K562 (cell line): ENCODE results near the gene DAPK1. TPM values are rescaled to one million over a fixed set of nuclear protein-coding genes. Genes with fewer than 3 reads are reported as not detected.
A peak's percentile ranks its signal among the peaks of the same experiment; 100 is the strongest.

Experiments
- ATAC-seq: fragments of 200-7000 bp; cut with Tn5 transposase; 3 replicates; pipeline ENCODE4 v1.9.1; 2020; ENCODE audit warnings: moderate library complexity
- BruUV-seq: library from RNA; stranded (reverse); fragments of 400-500 nt; replicated peaks from 2 replicates; lab custom pipeline; 2021; lab: Mats Ljungman, UMichigan
- CTCF ChIA-PET: fragments of 300-600 bp; formaldehyde crosslinking; extraction: SDS; loops from one replicate; lab custom pipeline; 2021; ENCODE audit warnings: low intra/inter-chr PET ratio; lab: Yijun Ruan, JAX
- POLR2A ChIA-PET: fragments of 300-600, 350-650 bp; sonication (Branson Sonifier 250); formaldehyde crosslinking; extraction: SDS; loops from one replicate; lab custom pipeline; 2021; ENCODE audit warnings: antibody characterized with exemption, inconsistent platforms; lab: Yijun Ruan, JAX
- DNase-seq, 4 experiments: peaks; one replicate each; pipeline versions ENCODE4 v3.0.0 to v3.0.0-alpha.2; 2011 to 2018; ENCODE audit warnings: low spot score in 3 of 4, mixed read lengths in 3 of 4; ENCODE audit errors: extremely low read depth in 1 of 4
- FAIRE-seq: peaks from 2 replicates; lab custom pipeline; 2011; peaks lifted over from hg19 to GRCh38; lab: Jason Lieb, UNC
- H2AFZ ChIP-seq: 2 replicates; pipeline ENCODE4 v1.6.0; 2011; ENCODE audit warnings: low read depth, low read length, control low read depth, inconsistent platforms
- H3K27ac ChIP-seq: fragments of 200-600 bp; 3 replicates; pipeline ENCODE4 v1.8.0; 2011; ENCODE audit warnings: low read depth, mild to moderate bottlenecking, control low read depth, inconsistent platforms, low read length, moderate library complexity, mixed read lengths; ENCODE audit errors: extremely low read depth
- H3K27me3 ChIP-seq, 2 experiments: fragments of 300-600 bp in 1 of 2; 2 replicates in 1 of 2; 3 replicates in 1 of 2; pipeline versions ENCODE4 v1.6.0 to v1.8.0; 2011; ENCODE audit warnings: inconsistent platforms in 2 of 2, low read length in 2 of 2, mild to moderate bottlenecking in 1 of 2, mixed read lengths in 1 of 2, moderate library complexity in 1 of 2; ENCODE audit not compliant: control insufficient read depth in 2 of 2, insufficient read depth in 2 of 2
- H3K36me3 ChIP-seq: fragments of 300-600 bp; 3 replicates; pipeline ENCODE4 v1.8.0; 2011; ENCODE audit warnings: mild to moderate bottlenecking, low read length, inconsistent platforms; ENCODE audit not compliant: control insufficient read depth, insufficient read depth
- H3K4me1 ChIP-seq, 2 experiments: fragments of 200-600 bp in 1 of 2; replicated peaks in 1 of 2; 2 replicates in 1 of 2; 3 replicates in 1 of 2; pipeline versions ENCODE4 v1.5.1 to v1.8.0; 2011; ENCODE audit warnings: inconsistent platforms in 2 of 2, low read length in 2 of 2, mild to moderate bottlenecking in 1 of 2, mixed read lengths in 1 of 2, moderate library complexity in 1 of 2; ENCODE audit not compliant: control insufficient read depth in 2 of 2, insufficient read depth in 2 of 2
- H3K4me2 ChIP-seq: 2 replicates; pipeline ENCODE4 v1.6.1; 2011; ENCODE audit warnings: low read length, control low read depth, inconsistent platforms, mixed read lengths; ENCODE audit not compliant: insufficient read depth
- H3K4me3 ChIP-seq: fragments of 200-600 bp; sonication (generic), shearing (Covaris generic); 2 replicates; pipeline ENCODE4 v1.5.1; 2016; ENCODE audit warnings: control low read depth, inconsistent platforms
- H3K79me2 ChIP-seq: fragments of 200-600 bp; 3 replicates; pipeline ENCODE4 v1.8.0; 2011; ENCODE audit warnings: low read length, inconsistent platforms; ENCODE audit not compliant: control insufficient read depth, insufficient read depth
- H3K9ac ChIP-seq, 2 experiments: 2 replicates each; pipeline versions ENCODE4 v1.6.0 to v1.6.1; 2011; ENCODE audit warnings: low read depth in 2 of 2, low read length in 2 of 2, control low read depth in 1 of 2, inconsistent platforms in 1 of 2, mild to moderate bottlenecking in 1 of 2, mixed read lengths in 1 of 2; ENCODE audit not compliant: insufficient read depth in 1 of 2
- H3K9me1 ChIP-seq: one replicate; pipeline ENCODE4 v1.6.0; 2011; ENCODE audit warnings: inconsistent platforms, mild to moderate bottlenecking, low read length, moderate library complexity; ENCODE audit not compliant: control insufficient read depth, insufficient read depth
- H3K9me3 ChIP-seq: replicated peaks from 2 replicates; pipeline ENCODE4 v1.5.1; 2011; ENCODE audit warnings: low read depth, low read length, inconsistent platforms; ENCODE audit not compliant: control insufficient read depth, insufficient read depth
- H4K20me1 ChIP-seq: replicated peaks from 2 replicates; pipeline ENCODE4 v1.6.1; 2011; ENCODE audit warnings: low read length, inconsistent platforms, mixed read lengths; ENCODE audit not compliant: control insufficient read depth, insufficient read depth
- ETS1 ChIP-seq: conservative IDR thresholded peaks from 2 replicates; pipeline ENCODE4 v1.6.1; 2011; ENCODE audit warnings: low read depth, mild to moderate bottlenecking, low read length; ENCODE audit not compliant: control insufficient read depth
- PBX2 ChIP-seq, 2 experiments: IDR thresholded peaks in 1 of 2; conservative IDR thresholded peaks in 1 of 2; 2 replicates each; pipeline ENCODE4 v1.6.1; 2016; ENCODE audit warnings: low read depth in 2 of 2, mild to moderate bottlenecking in 1 of 2, missing compliant biosample characterization in 1 of 2, missing genetic modification characterization in 1 of 2, moderate library complexity in 1 of 2
- WGBS: fragments of 100-300 bp; shearing (Covaris generic); methylation state at CpG from one replicate; pipeline ENCODE4 v1.1.6; 2016; ENCODE audit warnings: low coverage, mixed read lengths; ENCODE audit not compliant: insufficient coverage; ENCODE audit errors: missing lambda C conversion rate; 5-methylcytosine and 5-hydroxymethylcytosine counted together
- in situ Hi-C: fragments of 300-500 bp; cut with MboI; formaldehyde crosslinking; loops from 4 replicates; pipeline ENCODE4 v1.15.0; 2018; ENCODE audit warnings: inconsistent platforms, mixed read lengths
- intact Hi-C: fragments of 100-400 bp; cut with micrococcal nuclease; formaldehyde crosslinking; loops from 2 replicates; pipeline ENCODE4 v1.14.2; 2022
- polyA plus RNA-seq, 8 experiments: library from polyadenylated mRNA; depleted of rRNA in 4 of 8; stranded (reverse) in 5 of 8; unstranded in 3 of 8; fragments of >200 nt; fragmentation: Nextera tagmentation in 2 of 8; fragmentation: Illumina TruSeq in 1 of 8; extraction: Ambion mirVana in 2 of 8; extraction: Trizol in 1 of 8; gene quantifications; 2 replicates each; pipeline versions ENCODE4 v1.2.1 to v1.2.3, GENCODE V29; 2011 to 2014; ENCODE audit warnings: inconsistent platforms in 1 of 8, missing spikeins in 1 of 8
- total RNA-seq, 7 experiments: library from RNA; depleted of rRNA in 6 of 7; stranded (reverse); fragments of >200 nt in 6 of 7; fragmentation: Illumina TruSeq in 2 of 7; extraction: Trizol in 2 of 7; gene quantifications; 2 replicates each; pipeline versions ENCODE4 v1.2.1 to v1.2.3, GENCODE V29; 2011 to 2021; ENCODE audit warnings: low replicate concordance in 1 of 7

Gene DAPK1
- total and polyA plus RNA-seq, 9 of the 15 experiments (the other 6 are each of a cell fraction or from before 2014, with no cell fraction given): 1.7 to 26.4 (median 15.8) TPM

- peaks cover 39% of the 10 kb centered on the region for H3K36me3 ChIP-seq
- no peaks in the 10 kb centered on the region for H3K9me3 ChIP-seq
- in situ Hi-C loops: no loop called here
- POLR2A ChIA-PET: no interaction called here
- H3K9ac ChIP-seq: no peak overlapping the region
- ATAC-seq (no peak), DNase-seq (no peak), FAIRE-seq (no peak)
- peaks cover 15 to 18% of the 10 kb centered on the region in 2 experiments; a peak in 4 of 5 replicates for H3K4me1 ChIP-seq
- H4K20me1 ChIP-seq: no peaks in the 10 kb centered on the region
- no peak overlapping the region for H2AFZ ChIP-seq
- H3K4me2 ChIP-seq: no peak overlapping the region; the same call in 1 of the 2 replicates
- H3K9me1 ChIP-seq: no peaks in the 10 kb centered on the region
- intact Hi-C loops: no loop called here
- no peak overlapping the region for H3K27ac ChIP-seq
- peaks cover 28% of the 10 kb centered on the region for H3K79me2 ChIP-seq
- TF ChIP-seq PBX2 (CRISPR knock-in tag; IDR thresholded peaks at IDR 0.05; ENCODE audit: low read depth): no peak
- 0 out of 2 replicates have a peak, but pooled peaks have one; percentile 11 for TF ChIP-seq PBX2 (tag; conservative IDR thresholded peaks at IDR 0.05; ENCODE audit: low read depth)
- TF ChIP-seq ETS1: no peak
- TF ChIP-seq, all 486 proteins: peak for 1
- 87% methylated on average over 2 of the region's 2 CpGs for WGBS
- BruUV-seq: no TSS peak
- H3K4me3 ChIP-seq: no peak overlapping the region
- CTCF ChIA-PET: no interaction called here
- H3K27me3 ChIP-seq: no peaks in the 10 kb centered on the region
Observed at GRCh38 chr9:87729246-87729645, 231.6 kb downstream of the DAPK1 start.
